Inflammatory macrophage (primary cell): Measurements from ENCODE around the gene CYP3A5.
"Not testable (repeated sequence)": the region's sequence is repeated elsewhere in the genome, so short reads cannot be mapped to it uniquely, and the experiment has no call there.

Source experiments
- DNase-seq, 2 donors: peaks; one replicate each; pipeline ENCODE4 v3.0.0-alpha.2; 2020 to 2022

The CYP3A5 gene

GRCh38 chr7:99685129-99685758 lies 5.4 kb upstream of the CYP3A5 start:
- DNase-seq = no peak

- DNase-seq = no peak
These were observed 780 bp downstream of the CYP3A5 start for GRCh38 chr7:99679032-99679399.

DNA sequence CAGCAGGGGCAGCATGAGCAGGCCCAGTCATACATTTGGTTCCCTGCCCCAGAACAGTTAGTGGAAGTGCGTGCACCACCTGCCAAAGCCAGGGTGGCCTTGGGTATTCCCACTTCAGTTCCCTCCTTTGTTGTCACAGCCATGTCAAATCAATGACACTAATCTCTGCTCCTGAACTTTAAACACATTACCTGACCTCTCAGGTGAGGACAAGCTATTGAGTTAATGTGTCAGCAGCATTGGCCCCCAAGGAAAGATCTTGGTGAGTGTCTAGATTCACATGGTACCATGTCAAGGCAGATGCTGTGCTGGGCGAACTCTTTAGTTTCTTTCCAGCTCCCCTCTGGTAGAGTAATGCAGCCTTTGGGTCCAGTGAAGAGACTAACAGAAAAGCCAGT lies 2.1 kb downstream of the CYP3A5 start:
- no peak for DNase-seq

- DNase-seq = no peak
These were observed 2.7 kb downstream of the CYP3A5 start for GRCh38 chr7:99677013-99677647.

DNA sequence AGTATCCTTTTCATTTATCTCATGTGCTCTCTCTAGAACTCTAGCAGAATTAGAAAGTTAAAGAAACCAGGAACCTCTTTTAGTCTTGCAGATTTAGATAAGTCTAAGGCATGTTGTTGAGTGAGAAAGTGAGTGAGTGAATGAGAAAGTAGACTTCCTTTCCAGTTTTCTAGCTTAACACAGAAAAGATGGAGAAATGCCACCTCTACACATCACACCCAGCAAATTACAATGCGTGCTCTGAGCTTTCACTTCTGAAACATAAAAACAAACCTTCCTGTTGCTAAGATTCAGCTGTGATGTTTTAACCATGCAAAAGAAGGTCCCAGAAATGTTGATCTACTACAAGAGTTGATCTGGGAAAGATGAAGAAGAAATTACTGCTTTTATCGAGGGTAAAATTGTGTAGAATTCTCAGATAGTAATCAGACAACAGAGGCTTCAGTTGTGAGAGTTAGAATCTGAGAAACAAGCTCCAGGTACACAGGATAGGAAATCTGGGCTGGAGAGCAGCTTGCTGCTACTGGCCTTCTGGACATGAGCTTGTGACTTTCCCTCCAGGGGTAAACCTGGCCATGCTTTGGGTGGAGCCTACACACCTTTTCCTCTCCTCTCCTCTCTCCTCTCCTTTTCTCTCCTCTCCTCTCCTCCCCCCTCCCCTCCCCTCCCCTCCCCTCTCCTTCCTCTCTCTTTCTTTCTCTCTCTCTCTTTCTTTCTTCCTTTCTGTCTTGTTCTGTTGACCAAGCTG lies 4.6 kb downstream of the CYP3A5 start:
- DNase-seq = no peak

DNA sequence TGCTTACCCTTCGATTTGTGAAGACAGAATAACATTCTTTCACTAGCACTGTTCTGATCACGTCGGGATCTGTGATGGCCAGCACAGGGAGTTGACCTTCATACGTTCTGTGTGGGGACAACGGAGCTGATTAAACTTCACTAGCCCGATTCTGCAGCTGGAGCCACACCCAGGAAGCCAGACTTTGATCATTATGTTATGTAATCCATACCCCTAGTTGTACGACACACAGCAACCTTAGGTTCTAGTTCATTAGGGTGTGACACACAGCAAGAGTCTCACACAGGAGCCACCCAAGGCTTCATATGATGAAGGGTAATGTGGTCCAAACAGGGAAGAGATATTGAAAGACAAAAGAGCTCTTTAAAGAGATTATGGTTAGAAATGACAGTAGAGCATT lies 7.2 kb downstream of the CYP3A5 start:
- peak in 1 of 2 donors; percentile 36 for DNase-seq

DNA sequence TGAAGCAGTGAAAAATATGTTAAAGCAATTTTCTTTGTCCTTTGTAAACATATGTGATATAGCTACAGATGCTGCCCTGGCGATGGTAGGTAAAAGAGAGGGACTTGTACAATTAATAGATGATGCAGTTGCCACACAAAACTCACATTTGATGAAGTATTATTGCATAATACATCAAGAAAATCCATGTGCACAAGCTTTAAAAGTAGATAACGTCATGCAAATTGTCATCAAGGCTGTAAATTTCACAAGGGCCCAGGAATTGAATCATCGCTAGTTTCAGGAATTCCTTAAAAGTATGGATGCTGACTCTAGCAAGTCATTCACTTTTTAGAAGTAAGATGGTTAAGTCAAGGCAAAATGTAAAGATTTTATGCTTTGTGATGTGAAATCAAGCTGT lies 10.0 kb downstream of the CYP3A5 start:
- DNase-seq = peak; percentile 19 to 25

- DNase-seq = no peak
These were observed 11.3 kb downstream of the CYP3A5 start for GRCh38 chr7:99668541-99668940.

DNA sequence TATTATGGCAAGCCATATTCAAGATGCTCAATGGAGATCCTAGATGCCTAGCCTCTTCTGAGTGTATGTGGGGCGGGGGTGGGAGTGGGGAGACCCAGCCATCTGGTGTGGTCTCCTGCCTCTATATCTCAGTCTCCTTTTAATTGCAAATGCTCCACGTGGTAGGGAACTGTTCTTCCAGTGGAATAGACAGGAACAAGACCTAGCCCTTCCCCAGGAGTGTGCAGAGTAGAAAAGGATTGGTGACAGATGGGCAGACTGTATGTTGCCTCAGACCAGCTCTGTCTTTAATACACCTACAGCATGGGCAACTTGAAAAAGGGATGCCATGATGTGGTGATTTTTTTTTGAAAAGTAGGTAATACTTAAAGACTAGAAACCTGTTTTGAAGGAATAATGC lies 12.6 kb downstream of the CYP3A5 start:
- no peak for DNase-seq

DNA sequence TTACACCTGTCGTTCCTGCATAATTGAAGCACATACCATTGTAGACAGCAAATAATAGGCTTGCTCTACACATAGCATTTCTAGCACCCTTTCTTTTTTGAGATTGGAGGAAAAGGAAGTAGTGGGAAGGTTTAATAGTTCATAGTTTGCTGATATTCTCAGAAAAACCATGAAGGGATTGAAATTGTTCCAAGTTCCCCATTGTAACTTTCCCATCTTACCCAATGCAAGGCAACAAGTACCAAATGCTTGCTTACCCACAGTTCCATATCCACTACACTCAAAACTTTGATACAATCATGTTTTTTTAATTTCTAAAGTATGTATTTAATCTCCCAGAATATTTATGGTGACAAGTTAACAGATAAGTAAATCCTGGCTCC lies 13.8 kb downstream of the CYP3A5 start:
- DNase-seq = peak; percentile 66 to 91

- peak in 1 of 2 donors; percentile 13 for DNase-seq
These were observed 14.3 kb downstream of the CYP3A5 start for GRCh38 chr7:99665312-99666012.

DNA sequence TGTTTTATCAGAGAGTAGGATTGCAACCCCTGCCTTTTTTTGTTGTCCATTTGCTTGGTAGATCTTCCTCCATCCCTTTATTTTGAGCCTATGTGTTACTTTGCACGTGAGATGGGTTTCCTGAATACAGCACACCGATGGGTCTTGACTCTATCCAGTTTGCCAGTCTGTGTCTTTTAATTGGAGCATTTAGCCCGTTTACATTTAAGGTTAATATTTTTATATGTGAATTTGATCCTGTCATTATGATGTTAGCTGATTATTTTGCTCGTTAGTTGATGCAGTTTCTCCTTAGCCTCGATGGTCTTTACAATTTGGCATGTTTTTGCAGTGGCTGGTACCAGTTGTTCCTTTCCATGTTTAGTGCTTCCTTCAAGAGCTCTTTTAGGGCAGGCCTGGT lies 21.9 kb downstream of the CYP3A5 start:
- DNase-seq = not testable (repeated sequence)

- DNase-seq = not testable (repeated sequence)
These were observed 25.2 kb downstream of the CYP3A5 start for GRCh38 chr7:99654626-99655025.

- DNase-seq = no peak
These were observed 26.0 kb downstream of the CYP3A5 start for GRCh38 chr7:99653754-99654153.

- not testable (repeated sequence) for DNase-seq
These were observed 26.5 kb downstream of the CYP3A5 start for GRCh38 chr7:99653269-99653668.

DNA sequence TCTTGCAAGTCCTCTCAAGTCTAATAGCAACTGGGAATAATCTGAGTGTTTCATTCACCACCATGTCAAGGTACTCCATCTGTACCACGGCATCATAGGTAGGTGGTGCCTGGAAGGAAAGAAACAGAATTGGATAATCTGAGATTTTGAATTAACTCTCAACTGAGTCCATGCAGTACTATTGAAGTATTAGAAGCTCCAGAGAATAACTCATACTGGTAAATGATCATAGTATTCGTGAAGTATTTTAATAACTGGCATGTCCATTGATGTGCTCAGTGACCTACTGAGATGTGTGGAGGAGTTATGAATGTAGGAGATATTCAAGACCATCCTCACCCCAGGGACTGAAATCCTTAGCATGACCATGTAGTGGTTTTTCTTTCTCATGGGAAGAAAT lies 27.1 kb downstream of the CYP3A5 start:
- no peak for DNase-seq

- DNase-seq = no peak
These were observed 28.5 kb downstream of the CYP3A5 start for GRCh38 chr7:99651290-99651689.

- DNase-seq = no peak
These were observed 31.0 kb downstream of the CYP3A5 start for GRCh38 chr7:99648843-99649242.

- no peak for DNase-seq
These were observed 34.2 kb downstream of the CYP3A5 start for GRCh38 chr7:99645590-99645989.

GRCh38 chr7:99644431-99644830 lies 35.4 kb downstream of the CYP3A5 start:
- DNase-seq = no peak

GRCh38 chr7:99643464-99643863 lies 36.3 kb downstream of the CYP3A5 start:
- no peak for DNase-seq

- peak; percentile 16 to 65 for DNase-seq
These were observed 37.8 kb downstream of the CYP3A5 start for GRCh38 chr7:99642027-99642426.

DNA sequence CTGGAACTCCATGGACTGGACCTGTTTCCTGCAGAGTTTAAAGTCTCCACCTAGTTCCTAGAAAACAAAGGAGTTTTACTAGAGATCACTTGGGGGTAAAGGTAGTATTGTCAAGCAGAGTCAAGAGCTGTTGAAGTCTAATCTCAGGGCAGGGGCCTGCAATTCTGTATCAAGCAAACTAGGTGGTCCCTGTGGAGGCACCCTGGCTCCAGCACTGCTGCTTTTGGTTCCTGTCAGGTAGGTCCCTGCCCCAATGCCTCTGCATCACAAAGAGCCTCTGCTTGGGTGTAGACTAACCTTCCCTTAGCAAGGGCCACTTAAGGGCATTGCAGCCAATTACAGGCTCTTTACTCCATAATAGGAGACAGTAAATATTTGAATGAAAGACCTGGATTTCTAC lies 40.5 kb downstream of the CYP3A5 start:
- no peak for DNase-seq
